DMS53 (cell line): Measurements from ENCODE around the gene MYL7.

Experiments used
- DNase-seq: peaks from one replicate; lab custom pipeline; 2025; lab: John Stamatoyannopoulos, UW

Gene MYL7

DNA sequence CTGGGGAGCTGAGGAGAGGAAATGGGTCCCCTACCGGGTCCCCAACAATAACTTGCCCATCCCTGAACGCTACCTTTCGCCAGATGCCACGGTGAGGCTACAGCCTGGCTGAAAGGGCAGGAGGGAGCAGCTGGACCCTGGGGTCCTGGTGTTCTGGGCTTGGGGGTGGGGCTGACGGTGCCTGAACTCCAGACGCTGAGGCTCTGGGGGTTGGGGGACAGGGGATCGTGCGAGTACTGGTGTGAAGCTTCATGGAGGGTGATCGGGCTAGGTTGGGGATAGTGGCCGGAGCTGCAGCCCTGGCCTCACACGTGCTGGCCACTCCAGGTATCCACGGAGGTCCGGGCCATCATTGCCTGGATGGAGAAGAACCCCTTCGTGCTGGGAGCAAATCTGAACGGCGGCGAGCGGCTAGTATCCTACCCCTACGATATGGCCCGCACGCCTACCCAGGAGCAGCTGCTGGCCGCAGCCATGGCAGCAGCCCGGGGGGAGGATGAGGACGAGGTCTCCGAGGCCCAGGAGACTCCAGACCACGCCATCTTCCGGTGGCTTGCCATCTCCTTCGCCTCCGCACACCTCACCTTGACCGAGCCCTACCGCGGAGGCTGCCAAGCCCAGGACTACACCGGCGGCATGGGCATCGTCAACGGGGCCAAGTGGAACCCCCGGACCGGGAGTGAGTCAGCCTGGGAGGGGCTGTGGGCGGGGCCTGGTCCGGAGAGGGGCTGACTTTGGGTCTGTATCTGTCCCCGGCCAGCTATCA is 28.7 kb downstream of the MYL7 start:
- peak; percentile 92 for DNase-seq

DNA sequence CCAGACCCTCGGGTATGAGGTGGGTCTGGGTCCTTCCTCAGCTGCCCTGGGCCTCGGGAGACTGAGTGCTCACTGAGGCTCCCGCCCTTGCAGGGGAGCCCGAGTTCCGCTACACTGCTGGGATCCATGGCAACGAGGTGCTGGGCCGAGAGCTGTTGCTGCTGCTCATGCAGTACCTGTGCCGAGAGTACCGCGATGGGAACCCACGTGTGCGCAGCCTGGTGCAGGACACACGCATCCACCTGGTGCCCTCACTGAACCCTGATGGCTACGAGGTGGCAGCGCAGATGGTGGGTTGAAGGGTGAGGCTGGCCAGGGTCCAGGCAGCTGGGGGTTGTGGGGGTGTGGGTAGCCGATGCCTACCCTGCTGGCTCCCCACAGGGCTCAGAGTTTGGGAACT is 29.4 kb downstream of the MYL7 start:
- DNase-seq: peak; percentile 87

DNA sequence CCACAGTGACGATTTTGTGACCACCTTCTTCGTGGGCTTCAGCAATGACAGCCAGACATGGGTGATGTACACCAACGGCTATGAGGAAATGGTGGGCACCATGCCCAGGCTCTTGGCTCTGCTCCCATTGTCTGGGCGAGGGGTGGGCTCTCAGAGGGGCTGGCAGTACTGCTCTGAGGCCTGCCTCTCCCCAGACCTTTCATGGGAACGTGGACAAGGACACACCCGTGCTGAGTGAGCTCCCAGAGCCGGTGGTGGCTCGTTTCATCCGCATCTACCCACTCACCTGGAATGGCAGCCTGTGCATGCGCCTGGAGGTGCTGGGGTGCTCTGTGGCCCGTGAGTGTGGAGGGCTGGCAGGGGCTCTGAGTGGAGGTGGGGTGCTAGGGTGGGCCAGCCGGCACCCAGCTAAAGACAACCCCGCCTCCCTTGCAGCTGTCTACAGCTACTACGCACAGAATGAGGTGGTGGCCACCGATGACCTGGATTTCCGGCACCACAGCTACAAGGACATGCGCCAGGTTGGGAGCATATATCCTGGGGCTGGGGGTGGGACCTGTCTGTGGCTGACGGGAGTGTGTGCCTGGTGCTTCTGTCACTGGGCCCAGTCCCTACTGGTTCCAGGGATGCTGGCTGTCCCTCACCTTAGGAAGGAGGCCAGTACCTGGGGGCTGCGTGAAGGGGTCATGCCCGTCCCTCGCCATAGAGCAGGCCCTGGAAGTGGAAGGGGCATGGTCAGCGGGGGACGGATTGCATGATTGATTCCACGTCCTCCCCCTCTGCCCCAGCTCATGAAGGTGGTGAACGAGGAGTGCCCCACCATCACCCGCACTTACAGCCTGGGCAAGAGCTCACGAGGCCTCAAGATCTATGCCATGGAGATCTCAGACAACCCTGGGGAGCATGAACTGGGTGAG is 30.2 kb downstream of the MYL7 start:
- no peak for DNase-seq

DNA sequence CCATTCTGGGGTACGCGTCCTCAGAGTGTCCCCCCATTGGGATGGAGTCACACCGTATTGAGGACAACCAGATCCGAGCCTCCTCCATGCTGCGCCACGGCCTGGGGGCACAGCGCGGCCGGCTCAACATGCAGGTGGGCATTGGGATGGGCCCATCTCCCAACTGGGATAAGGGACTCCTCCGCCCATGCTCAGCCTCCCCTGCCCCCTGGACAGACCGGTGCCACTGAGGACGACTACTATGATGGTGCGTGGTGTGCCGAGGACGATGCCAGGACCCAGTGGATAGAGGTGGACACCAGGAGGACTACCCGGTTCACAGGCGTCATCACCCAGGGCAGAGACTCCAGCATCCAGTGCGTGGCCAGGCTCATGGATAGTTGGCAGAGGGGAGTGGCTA is 31.1 kb downstream of the MYL7 start:
- no peak for DNase-seq

DNA sequence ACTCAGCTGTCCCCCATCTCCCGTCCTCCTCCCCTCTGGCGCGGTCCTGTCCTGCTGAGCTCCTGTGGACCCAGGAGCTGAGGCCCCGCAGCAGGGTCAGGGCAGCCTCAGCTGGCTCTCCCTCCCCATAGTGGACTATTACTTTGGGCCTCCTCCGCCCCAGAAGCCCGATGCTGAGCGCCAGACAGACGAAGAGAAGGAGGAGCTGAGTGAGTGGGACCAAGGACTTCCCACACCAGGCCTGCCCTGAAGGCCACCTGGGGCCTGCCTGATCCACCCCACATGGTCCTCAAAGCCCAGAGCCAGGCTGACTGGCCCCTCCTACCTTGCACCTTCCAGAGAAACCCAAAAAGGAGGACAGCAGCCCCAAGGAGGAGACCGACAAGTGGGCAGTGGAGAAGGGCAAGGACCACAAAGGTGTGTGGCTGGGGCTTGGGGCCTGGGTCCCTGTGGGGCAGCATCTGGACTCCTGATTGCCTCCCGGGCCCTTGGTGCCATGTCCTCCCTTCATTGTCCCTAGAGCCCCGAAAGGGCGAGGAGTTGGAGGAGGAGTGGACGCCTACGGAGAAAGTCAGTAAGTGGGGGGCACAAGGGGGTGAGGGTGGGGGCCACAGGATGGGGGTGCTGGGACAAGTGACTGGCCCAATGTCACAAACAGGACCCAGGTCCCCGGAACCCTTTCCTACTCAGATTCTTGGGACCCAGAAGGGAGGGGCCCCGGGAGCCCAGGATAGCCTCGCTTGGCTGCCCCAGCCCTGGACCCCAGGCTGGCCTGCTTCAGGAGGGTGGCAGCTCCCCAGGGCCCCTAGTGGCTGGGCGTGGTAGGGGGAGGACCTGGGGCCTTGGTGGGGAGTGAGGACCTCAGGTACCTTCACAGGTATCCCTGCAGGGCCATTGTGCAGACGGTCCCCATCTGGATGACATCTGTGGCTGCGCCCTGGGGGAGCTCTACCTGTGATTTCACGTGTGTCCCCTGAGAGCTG is 32.1 kb downstream of the MYL7 start:
- peak; percentile 27 for DNase-seq

DNA sequence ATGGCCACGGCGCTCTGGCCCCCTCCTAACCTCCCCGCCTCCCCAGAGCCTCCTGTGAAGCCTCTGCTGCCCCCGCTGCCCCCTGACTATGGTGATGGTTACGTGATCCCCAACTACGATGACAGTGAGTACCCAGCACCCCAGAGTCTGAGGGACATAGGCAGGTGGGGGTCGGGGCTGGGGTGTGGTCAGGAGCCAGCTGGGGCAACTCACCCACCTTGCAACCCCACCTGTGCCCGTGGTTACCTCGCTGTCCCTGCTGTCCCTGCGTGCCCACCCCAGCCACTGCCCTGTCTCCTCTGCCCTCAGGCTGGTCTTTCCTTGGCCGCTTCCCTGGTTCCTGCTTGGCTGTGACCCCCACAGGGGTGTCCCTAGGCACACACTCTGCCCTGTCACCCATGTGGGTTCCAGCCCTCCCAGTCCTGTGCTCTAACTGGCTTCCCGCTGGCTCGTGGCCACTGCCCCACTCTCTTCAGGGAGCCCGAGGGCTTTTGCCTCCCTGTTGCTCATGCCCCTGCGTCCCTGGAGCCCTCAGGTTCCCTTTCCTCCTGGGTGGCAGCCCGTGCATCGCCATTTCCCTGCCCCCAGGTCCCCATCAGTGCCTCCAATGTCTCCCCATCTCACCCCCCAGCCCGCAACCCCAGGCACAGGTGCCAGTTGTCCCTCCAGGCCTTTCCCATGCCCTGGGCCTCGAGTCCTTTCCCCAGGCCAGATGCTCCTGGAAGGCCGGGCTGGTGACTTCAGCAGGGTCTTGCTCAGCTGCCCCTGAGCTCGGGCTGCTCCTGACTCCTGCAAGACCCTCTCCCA is 33.0 kb downstream of the MYL7 start:
- DNase-seq: no peak

DNA sequence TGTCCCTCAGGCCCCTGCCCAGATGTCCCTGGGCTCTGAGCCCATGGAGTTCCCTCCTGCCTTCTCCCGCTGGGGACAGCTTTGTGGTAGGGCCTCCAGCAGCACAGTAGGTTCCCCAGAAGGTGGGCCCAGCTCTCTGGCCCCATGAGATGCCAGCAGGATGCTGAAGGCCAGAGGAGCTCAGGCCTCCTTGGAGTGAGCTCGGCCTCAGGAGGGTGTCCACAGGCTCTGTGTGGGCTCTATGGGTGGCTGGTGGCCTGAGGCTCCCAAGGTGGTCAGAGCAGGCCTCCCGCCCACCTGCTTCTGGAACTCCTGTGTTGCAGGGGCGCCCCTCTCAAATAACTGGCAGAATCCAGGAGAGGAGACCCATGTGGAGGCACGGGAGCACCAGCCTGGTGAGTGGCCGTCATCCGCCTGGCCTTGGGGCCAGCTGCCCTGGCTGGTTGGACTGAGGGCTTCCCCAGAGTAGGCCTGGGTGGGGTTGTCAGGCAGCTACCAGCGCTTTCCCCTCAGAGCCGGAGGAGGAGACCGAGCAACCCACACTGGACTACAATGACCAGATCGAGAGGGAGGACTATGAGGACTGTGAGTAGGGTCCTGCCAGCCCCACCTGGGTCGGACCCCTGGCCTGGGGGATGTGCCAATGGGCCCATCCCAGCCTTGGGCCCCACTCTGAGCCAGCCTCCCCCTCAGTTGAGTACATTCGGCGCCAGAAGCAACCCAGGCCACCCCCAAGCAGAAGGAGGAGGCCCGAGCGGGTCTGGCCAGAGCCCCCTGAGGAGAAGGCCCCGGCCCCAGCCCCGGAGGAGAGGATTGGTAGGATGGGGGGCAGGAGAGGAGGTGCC is 33.8 kb downstream of the MYL7 start:
- DNase-seq: no peak

DNA sequence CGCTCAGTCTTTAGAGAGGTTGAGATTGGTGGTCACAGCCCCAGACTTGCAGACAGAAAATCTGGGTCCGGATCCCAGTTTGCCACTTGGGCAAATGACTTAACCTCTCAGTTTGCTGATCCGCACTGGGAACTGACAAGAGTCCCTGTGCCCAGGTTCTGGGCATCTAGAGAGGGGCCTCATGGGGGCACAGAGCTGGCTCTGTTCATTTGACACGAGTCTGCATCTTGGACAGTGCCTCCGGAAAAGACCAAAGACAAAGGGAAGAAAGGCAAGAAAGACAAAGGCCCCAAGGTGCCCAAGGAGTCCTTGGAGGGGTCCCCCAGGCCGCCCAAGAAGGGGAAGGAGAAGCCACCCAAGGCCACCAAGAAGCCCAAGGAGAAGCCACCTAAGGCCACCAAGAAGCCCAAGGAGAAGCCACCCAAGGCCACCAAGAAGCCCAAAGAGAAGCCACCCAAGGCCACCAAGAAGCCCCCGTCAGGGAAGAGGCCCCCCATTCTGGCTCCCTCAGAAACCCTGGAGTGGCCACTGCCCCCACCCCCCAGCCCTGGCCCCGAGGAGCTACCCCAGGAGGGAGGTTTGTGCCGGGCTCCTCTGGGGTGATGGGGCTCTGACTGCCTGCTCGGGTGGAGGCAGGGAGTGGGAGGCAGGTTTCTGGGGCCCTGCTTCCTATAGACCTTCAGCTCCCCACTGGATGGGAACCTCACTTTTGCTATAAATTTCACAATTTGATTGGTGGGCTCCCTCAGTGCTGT is 34.6 kb downstream of the MYL7 start:
- no peak for DNase-seq

DNA sequence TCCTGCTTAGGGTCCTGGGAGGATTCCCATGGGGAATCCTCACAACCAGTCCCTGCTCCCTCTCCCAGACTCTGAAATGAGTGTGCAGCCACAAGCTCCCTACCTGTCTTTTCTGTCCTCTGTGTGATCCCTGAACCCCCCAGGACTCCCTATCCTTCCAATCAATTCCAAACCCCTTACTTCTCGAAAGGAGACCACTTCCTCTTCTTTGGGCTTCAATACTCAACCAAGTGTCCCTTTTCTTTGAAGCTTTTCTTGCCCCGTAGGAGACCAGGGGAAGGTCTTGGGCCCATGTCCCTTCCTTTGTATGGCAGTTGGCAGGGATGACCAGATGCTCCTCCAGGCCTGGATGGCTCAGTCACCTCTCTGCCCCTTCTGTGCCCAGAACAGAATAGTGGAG is 35.3 kb downstream of the MYL7 start:
- no peak for DNase-seq

DNA sequence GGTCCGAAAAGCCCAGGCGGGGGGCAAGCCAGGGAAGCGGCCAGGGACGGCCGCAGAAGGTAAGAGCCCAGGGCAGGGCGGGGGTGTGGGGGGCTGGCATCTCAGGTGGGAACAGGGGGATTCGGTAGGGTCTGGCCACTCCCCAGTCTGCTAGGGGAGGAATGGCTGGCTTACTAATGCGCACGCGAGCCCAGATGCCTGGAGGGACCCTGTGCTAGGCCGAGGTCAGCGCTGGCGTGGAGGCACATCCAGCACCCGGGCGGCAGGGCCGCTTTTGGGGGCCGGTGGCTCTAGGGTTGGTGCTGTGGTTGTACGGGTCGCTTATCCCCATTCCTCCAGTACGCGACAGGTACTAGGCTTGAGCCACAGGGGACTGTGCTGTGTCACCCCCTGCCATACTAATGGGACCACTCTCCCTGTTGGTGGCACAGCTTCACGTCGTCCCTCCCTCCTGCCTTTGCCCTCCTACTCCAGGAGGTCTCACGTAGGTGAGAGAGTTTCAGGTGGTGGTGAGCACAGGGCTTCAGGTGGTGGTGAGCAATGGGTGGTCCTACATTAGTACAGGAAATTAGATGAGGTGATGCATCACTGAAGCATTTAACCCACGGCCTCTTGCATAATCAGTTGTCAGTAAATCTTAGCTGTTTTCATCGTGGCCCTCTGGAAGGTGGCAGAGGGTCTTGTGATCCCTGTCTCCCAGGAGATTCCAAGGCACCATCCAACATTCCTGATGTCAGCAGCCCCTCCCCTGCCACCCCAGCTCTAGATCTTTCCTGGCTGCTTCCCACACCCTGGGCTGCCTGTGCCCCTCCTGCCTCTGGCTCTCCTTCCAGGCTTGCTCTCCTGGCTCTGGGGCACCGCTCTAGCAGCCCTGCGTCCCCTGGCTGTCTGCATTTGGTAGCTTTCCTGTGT is 36.0 kb downstream of the MYL7 start:
- DNase-seq: no peak

DNA sequence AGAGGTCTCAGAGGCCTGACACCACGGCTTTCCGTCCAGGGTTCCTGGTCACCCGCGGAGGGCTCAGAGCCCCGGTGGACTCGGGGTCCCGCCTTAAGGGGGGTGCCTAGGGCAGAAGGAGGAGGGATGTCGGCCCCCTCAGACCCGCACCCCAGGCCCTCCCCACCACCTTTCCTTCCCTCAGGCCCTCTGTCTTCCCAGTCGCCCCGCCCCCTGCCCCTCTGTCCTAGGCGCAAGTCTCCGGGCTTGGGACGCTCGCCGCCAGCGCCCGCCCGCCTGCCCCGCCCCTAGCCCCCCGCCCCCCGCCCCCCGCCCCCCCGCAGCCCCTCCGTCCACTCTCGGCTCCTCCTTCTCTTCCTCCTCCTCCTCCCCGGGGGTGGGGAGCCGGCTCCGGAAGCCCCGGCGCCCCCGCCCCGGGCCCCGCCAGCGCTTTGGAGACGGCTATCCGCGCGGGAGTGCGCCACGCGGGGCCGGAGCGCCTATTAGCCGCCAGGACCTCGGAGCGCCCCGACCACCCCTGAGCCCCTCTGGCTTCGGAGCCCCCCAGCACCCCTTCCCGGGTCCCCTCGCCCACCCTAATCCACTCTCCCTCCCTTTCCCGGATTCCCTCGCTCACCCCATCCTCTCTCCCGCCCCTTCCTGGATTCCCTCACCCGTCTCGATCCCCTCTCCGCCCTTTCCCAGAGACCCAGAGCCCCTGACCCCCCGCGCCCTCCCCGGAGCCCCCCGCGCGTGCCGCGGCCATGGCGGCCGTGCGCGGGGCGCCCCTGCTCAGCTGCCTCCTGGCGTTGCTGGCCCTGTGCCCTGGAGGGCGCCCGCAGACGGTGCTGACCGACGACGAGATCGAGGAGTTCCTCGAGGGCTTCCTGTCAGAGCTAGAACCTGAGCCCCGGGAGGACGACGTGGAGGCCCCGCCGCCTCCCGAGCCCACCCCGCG is 36.9 kb downstream of the MYL7 start, which contains the start of gene AEBP1:
AEBP1 (plus strand) TSS at position 423 of the 937 bp plus-strand sequence; CDS start at position 744, 321 bp downstream.
- DNase-seq: peak; percentile 49

DNA sequence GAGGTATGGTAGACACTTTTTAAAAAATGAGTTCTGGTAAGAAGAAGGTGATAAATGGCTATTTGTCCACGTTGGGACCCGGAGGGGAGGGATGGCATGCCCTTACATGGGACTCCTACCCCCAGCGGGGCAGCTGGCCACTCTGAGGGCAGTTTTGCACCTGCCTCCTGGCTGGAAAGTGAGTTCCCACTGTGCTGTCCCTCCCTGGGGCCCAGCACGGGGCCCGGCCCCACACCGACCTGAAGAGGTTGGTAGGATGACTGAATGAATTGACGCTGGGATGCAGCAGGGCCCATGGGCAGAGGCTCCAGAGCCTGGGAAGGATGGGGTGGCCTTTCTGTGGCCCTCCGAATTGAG is 37.6 kb downstream of the MYL7 start:
- no peak for DNase-seq

DNA sequence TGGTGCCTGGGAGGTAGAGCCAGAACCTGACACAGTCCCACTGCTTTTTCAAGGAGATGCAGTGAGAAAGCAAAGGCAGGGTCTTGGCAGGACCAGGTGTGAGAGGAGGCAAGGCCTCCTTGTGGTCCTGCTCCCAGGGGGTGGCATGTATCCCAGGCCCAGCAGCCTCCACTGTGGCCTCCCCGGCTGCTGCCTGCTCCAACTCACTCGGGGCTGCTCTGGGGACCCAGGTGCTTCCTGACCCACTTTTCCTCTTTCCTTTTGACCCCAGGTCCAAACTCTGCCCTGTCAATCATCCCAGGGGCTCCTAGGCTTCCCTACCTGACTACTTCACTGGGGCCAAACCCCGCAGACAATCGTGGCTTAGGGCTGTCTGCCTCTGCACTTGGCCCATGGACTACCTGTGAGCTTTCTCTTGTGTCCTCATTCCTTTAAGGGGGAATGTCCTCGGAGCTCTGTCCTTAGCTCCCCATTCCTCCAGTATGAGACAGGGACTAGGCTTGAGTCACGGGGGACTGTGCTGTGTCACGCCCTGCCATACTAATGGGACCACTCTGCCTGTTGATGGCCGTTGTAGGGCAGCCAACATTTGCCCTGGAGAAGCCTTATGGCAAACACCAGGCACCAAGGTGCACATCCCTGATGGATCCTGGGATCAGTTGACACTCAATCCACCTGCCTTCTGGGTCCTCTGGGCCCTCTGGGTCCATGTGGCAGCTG is 38.1 kb downstream of the MYL7 start:
- DNase-seq: no peak

DNA sequence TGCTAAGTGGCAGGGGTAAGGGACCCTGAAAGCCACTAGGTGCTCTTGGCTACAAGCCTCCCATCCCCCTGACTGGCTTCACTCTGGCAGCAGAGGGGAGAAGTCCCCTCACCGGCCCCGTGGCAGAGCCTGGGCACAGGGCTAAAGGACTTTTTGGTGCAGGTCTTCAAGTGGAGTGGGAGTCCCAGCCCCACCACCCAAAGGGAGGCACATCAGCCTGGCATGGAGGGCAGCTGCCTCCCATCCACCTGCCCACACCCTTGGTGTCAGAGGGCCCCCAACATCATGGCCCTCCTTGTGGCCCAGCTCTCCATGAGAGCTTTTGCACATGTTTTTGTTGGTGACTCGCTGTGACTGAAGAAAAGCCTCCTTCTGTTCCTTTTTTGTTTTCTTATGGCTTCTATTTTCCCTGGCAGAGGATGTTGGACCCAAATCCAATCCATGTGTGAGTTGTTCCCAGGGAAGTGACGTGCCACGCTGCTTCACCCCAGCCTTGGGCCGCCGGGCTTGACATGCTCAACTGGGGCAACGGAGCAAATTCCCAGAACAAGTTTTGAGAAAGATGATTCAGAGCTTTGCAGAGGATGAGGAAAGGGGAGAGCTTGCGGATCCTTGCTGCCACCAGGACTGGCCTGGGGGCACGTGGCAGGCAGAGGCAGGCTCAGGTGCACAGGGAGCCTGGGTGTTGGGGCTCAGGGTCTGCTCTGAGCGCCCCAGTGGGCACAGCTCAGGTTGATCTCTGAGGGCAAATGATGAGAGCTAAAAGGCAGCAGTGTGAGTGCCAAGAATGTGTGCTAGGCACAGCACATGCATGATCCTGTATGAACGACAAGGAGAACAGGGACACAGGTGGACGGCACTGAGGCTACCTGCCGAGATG is 38.9 kb downstream of the MYL7 start:
- DNase-seq: no peak

DNA sequence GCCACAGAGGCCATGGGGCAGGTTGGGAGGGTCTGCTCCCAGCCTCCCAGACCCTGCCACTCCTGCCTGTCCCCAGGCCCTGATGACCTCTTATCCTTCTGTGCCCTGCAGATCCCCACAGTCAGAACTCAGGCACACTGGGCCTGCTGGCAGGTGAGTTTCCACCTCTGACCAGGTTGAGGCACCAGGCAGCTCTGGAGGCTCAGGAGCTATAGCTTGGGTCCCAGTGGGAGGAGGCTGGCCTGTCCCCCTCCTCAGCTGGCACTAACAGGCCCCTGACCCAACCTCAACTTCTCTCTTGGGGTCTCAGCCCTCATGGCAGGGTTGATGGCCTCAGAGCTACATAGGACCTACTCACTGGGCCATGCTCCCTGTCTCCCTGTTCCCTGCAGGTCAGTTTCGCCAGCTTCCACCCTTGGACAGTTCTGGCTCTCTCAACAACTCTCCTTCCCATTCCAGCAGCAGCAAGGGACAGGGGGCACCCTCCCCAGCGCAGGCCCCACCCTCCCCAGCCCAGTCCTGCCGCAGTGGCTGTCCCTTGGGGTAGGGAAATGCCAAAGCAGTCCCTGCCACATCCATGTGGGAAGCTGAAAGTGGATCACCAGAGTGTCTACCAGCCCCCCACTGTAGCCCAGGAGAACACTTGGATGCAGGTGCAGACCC is 39.7 kb downstream of the MYL7 start:
- no peak for DNase-seq
